ENCODE results near the gene DLL4.

DLL4 gene

DNA sequence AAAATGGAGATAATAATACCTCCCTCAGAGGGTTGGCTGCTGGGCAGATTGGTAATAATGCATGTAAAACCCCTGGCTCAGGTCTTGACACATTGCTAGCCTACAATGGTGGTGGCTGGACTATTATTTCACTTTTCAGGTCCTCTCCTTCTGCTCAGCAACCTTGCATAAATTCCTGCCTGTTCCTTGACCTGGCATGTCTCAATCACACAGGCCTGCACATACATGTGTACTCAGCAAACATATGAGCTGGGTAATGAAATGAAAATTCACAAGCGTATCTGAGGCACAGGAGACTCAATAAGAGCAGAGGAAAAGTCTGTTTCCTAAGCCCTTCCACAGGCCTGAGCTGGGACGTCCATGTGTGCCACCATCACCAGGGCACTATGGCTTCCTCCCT, 17.4 kb upstream of the DLL4 start:
- Mint-ChIP-seq H3K27ac (peak overlapping the region; percentile 90 to 95 (median 92)), H3K9me3 (no peaks in the 10 kb centered on the region), H3K27me3 (ENCODE audit: low read depth) (peaks cover 1% of the 10 kb centered on the region), H3K4me3 (no peak overlapping the region), H3K4me1 (peaks cover 27% of the 10 kb centered on the region), H3K36me3 (ENCODE audit: low read depth) (no peaks in the 10 kb centered on the region)
- TF ChIP-seq, protein P1, sequence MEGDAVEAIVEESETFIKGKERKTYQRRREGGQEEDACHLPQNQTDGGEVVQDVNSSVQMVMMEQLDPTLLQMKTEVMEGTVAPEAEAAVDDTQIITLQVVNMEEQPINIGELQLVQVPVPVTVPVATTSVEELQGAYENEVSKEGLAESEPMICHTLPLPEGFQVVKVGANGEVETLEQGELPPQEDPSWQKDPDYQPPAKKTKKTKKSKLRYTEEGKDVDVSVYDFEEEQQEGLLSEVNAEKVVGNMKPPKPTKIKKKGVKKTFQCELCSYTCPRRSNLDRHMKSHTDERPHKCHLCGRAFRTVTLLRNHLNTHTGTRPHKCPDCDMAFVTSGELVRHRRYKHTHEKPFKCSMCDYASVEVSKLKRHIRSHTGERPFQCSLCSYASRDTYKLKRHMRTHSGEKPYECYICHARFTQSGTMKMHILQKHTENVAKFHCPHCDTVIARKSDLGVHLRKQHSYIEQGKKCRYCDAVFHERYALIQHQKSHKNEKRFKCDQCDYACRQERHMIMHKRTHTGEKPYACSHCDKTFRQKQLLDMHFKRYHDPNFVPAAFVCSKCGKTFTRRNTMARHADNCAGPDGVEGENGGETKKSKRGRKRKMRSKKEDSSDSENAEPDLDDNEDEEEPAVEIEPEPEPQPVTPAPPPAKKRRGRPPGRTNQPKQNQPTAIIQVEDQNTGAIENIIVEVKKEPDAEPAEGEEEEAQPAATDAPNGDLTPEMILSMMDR (IDR thresholded peaks at IDR 0.05; ENCODE audit: unreplicated experiment in 3 of 3) = no peak

- Mint-ChIP-seq H3K27me3 (ENCODE audit: low read depth) (peaks cover 9% of the 10 kb centered on the region), H3K27ac (no peak overlapping the region), H3K4me1 (peaks cover 27% of the 10 kb centered on the region), H3K9me3 (no peaks in the 10 kb centered on the region), H3K36me3 (ENCODE audit: low read depth) (no peaks in the 10 kb centered on the region), H3K4me3 (no peak overlapping the region)
- TF ChIP-seq, protein P1 (IDR thresholded peaks at IDR 0.05; ENCODE audit: unreplicated experiment in 3 of 3) = no peak
Observed at GRCh38 chr15:40912478-40912877, 16.7 kb upstream of the DLL4 start.

GRCh38 chr15:40914013-40914412, 15.1 kb upstream of the DLL4 start:
- H3K4me3 Mint-ChIP-seq = no peak overlapping the region
- H3K27ac Mint-ChIP-seq = no peak overlapping the region
- TF ChIP-seq, protein P1 (IDR thresholded peaks at IDR 0.05; ENCODE audit: unreplicated experiment in 3 of 3) = no peak
- no peaks in the 10 kb centered on the region for H3K9me3 Mint-ChIP-seq
- H3K4me1 Mint-ChIP-seq = peaks cover 27% of the 10 kb centered on the region
- H3K36me3 Mint-ChIP-seq (ENCODE audit: low read depth) = no peaks in the 10 kb centered on the region
- H3K27me3 Mint-ChIP-seq (ENCODE audit: low read depth) = peaks cover 13% of the 10 kb centered on the region

DNA sequence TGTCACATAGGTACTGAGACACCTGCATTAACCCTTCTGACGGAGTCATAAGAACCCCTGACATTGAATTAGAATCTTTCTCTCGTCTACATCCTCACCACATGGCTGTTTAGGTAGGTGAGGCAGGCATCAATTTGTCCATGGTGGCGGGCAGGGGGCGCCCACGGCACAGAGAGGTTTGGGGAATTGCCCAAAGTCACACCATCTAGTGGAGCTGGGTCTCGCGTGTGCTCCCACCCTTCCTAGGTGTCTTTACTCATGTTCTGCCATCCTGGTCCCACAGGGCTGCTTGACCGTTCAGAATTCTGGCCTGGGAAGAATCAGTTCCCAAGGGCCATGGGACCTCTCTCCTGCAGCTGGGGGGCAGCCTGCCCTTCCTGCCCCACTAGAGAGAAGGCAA, 14.7 kb upstream of the DLL4 start:
- no peaks in the 10 kb centered on the region for H3K9me3 Mint-ChIP-seq
- H3K27me3 Mint-ChIP-seq (ENCODE audit: low read depth) = peaks cover 13% of the 10 kb centered on the region
- H3K27ac Mint-ChIP-seq = no peak overlapping the region
- peaks cover 22% of the 10 kb centered on the region for H3K4me1 Mint-ChIP-seq
- TF ChIP-seq, protein P1 (IDR thresholded peaks at IDR 0.05; ENCODE audit: unreplicated experiment in 3 of 3) = no peak
- no peaks in the 10 kb centered on the region for H3K36me3 Mint-ChIP-seq (ENCODE audit: low read depth)
- no peak overlapping the region for H3K4me3 Mint-ChIP-seq

DNA sequence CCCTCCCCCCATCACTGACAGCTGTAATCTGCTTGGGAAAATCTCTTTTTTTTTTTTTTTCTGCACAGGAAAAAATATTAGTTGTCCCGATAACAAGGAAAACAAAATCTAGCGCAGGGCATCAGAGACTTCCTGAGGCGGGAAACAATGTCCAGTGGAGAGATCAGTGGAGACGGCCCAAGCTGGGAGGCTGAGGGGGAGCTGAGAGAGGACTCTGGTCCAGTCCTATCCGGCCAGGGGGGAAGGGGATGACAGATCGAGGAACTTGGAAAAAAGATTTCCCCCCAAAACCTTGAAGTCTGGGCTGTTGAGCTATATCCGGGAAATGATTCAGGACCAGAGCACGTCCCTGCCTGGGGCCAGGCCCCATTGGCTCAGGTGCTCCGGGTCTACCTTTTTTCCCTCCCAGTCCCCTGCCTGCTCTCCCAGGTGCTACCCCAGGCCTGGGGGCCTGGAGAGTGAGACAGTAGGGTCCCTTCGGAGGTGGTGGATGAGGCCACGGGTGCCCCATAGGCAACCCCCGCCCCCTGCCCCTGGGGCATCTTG, 14.0 kb upstream of the DLL4 start:
- Mint-ChIP-seq H3K27me3 (ENCODE audit: low read depth) (peaks cover 13% of the 10 kb centered on the region), H3K36me3 (ENCODE audit: low read depth) (no peaks in the 10 kb centered on the region), H3K27ac (peak overlapping the region in 2 of 3 experiments; percentile 30 to 44), H3K4me3 (no peak overlapping the region), H3K4me1 (peaks cover 15% of the 10 kb centered on the region), H3K9me3 (no peaks in the 10 kb centered on the region)
- TF ChIP-seq, protein P1 (IDR thresholded peaks at IDR 0.05; ENCODE audit: unreplicated experiment in 3 of 3) = no peak

DNA sequence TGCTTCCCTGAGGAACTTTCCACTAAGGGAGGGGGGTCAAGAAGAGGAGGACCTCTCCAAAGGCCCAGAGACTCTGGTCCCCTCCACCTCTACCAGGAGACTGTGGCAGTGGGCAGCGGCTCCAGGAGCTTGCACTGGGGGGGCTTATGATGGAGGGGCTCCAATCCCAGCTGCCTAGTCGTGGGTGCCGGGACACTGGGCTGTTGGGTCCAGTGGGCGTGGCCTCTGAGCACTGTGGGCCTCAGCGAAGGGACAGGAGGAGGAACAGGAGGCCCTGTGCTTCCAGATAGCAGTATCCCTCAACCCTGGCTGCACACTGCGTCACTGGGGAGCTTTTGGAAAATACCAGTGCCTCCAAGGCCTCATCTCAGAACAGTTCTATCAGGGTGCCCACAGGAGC, 13.5 kb upstream of the DLL4 start:
- peaks cover 11% of the 10 kb centered on the region for H3K4me1 Mint-ChIP-seq
- H3K36me3 Mint-ChIP-seq (ENCODE audit: low read depth) = no peaks in the 10 kb centered on the region
- H3K4me3 Mint-ChIP-seq = no peak overlapping the region
- peaks cover 15% of the 10 kb centered on the region for H3K27me3 Mint-ChIP-seq (ENCODE audit: low read depth)
- H3K27ac Mint-ChIP-seq = no peak overlapping the region
- TF ChIP-seq, protein P1 (IDR thresholded peaks at IDR 0.05; ENCODE audit: unreplicated experiment in 3 of 3) = no peak
- H3K9me3 Mint-ChIP-seq = no peaks in the 10 kb centered on the region

All from nephron (organoid).